ENCODE results near the gene GSTK1.

GSTK1 gene

DNA sequence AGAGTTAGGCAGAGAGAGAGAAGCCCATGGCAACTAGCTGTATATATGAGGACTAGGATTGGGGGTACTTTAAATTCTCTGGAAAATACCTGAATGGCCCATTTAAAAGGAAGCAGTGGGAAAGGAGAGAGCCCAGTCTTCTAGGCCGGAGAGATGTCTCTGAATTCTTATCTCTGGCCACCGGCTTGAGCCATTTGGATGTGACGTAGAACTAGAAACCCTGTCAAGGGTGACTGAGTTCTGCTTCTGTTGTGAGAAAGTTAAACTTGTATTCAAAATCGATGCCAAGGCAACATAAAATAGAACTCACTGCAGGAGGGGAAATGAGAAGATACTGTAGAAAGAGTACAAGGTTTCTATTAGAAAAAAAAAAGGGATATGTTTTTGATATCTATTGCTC lies 6.3 kb upstream of the GSTK1 start:
- TF ChIP-seq GABPA (IDR thresholded peaks at IDR 0.05; ENCODE audit: low read depth) (no peak), POLR2AphosphoS5 (IDR thresholded peaks at IDR 0.05; ENCODE audit: low read depth) (no peak), SPI1 (IDR thresholded peaks at IDR 0.05; ENCODE audit: borderline replicate concordance, low read depth) (no peak)
- TF ChIP-seq, protein P1, sequence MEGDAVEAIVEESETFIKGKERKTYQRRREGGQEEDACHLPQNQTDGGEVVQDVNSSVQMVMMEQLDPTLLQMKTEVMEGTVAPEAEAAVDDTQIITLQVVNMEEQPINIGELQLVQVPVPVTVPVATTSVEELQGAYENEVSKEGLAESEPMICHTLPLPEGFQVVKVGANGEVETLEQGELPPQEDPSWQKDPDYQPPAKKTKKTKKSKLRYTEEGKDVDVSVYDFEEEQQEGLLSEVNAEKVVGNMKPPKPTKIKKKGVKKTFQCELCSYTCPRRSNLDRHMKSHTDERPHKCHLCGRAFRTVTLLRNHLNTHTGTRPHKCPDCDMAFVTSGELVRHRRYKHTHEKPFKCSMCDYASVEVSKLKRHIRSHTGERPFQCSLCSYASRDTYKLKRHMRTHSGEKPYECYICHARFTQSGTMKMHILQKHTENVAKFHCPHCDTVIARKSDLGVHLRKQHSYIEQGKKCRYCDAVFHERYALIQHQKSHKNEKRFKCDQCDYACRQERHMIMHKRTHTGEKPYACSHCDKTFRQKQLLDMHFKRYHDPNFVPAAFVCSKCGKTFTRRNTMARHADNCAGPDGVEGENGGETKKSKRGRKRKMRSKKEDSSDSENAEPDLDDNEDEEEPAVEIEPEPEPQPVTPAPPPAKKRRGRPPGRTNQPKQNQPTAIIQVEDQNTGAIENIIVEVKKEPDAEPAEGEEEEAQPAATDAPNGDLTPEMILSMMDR (IDR thresholded peaks at IDR 0.05; ENCODE audit: insufficient read depth, low read length), result no peak
- TF ChIP-seq, protein P2, sequence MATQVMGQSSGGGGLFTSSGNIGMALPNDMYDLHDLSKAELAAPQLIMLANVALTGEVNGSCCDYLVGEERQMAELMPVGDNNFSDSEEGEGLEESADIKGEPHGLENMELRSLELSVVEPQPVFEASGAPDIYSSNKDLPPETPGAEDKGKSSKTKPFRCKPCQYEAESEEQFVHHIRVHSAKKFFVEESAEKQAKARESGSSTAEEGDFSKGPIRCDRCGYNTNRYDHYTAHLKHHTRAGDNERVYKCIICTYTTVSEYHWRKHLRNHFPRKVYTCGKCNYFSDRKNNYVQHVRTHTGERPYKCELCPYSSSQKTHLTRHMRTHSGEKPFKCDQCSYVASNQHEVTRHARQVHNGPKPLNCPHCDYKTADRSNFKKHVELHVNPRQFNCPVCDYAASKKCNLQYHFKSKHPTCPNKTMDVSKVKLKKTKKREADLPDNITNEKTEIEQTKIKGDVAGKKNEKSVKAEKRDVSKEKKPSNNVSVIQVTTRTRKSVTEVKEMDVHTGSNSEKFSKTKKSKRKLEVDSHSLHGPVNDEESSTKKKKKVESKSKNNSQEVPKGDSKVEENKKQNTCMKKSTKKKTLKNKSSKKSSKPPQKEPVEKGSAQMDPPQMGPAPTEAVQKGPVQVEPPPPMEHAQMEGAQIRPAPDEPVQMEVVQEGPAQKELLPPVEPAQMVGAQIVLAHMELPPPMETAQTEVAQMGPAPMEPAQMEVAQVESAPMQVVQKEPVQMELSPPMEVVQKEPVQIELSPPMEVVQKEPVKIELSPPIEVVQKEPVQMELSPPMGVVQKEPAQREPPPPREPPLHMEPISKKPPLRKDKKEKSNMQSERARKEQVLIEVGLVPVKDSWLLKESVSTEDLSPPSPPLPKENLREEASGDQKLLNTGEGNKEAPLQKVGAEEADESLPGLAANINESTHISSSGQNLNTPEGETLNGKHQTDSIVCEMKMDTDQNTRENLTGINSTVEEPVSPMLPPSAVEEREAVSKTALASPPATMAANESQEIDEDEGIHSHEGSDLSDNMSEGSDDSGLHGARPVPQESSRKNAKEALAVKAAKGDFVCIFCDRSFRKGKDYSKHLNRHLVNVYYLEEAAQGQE (IDR thresholded peaks at IDR 0.05; ENCODE audit: insufficient replicate concordance, low read depth), result no peak
- Histone ChIP-seq H3K27ac (replicated peaks) (no peak overlapping the region), H3K27me3 (ENCODE audit: insufficient read depth, poor library complexity, severe bottlenecking) (no peaks in the 10 kb centered on the region), H3K4me3 (replicated peaks; ENCODE audit: insufficient read depth, low read length) (no peak overlapping the region)
- no peak for DNase-seq (ENCODE audit: low read depth in 1 of 2, low spot score in 1 of 2)

DNA sequence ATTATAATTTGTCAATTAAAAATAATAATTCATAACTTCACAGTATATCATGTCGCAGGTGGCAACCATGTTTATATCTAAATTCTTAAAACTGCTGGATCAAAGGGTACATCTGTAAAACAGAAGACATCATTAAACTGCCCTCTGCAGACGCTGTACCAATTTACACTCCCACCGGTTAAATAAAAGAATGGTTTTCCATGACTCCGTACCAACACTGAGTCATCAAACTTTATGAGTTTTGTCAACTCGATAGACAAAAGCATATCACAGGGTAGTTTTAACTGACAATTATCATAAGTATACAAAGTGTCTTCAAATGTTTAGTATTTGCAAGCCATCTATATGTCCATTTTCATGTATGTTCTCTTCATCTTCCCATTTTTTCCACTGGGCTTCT lies 5.7 kb upstream of the GSTK1 start:
- DNase-seq (ENCODE audit: low read depth in 1 of 2, low spot score in 1 of 2), result no peak
- H3K27me3 ChIP-seq (ENCODE audit: insufficient read depth, poor library complexity, severe bottlenecking), result no peaks in the 10 kb centered on the region
- TF ChIP-seq, protein P2 (IDR thresholded peaks at IDR 0.05; ENCODE audit: insufficient replicate concordance, low read depth), result no peak
- no peak for TF ChIP-seq GABPA (IDR thresholded peaks at IDR 0.05; ENCODE audit: low read depth)
- TF ChIP-seq, protein P1 (IDR thresholded peaks at IDR 0.05; ENCODE audit: insufficient read depth, low read length), result no peak
- TF ChIP-seq POLR2AphosphoS5 (IDR thresholded peaks at IDR 0.05; ENCODE audit: low read depth), result no peak
- TF ChIP-seq SPI1 (IDR thresholded peaks at IDR 0.05; ENCODE audit: borderline replicate concordance, low read depth), result no peak
- no peak overlapping the region for H3K4me3 ChIP-seq (replicated peaks; ENCODE audit: insufficient read depth, low read length)
- H3K27ac ChIP-seq (replicated peaks), result no peak overlapping the region

DNA sequence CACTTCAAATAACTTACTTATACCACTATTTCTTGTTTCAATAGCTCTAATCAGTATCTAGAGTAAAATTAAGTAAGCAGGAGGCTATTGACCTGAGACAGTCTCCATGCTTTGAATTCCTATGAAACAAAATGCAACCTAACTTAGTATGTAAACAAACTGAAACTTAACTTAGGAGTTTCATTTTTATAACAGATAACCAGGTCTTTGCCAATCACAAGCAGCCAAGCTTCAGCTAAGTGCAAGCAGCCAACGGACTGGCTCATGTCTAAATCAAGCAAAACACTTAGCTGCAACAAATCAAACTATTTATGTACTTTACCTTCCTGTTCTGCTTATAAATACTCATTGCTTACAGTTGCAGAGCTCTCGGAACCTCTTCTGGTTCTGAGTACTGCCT lies 4.4 kb upstream of the GSTK1 start:
- Histone ChIP-seq H3K27ac (replicated peaks) (no peak overlapping the region), H3K27me3 (ENCODE audit: insufficient read depth, poor library complexity, severe bottlenecking) (no peaks in the 10 kb centered on the region), H3K4me3 (replicated peaks; ENCODE audit: insufficient read depth, low read length) (no peak overlapping the region)
- TF ChIP-seq, protein P1 (IDR thresholded peaks at IDR 0.05; ENCODE audit: insufficient read depth, low read length), result no peak
- TF ChIP-seq, protein P2 (IDR thresholded peaks at IDR 0.05; ENCODE audit: insufficient replicate concordance, low read depth), result no peak
- TF ChIP-seq GABPA (IDR thresholded peaks at IDR 0.05; ENCODE audit: low read depth) (no peak), SPI1 (IDR thresholded peaks at IDR 0.05; ENCODE audit: borderline replicate concordance, low read depth) (no peak), POLR2AphosphoS5 (IDR thresholded peaks at IDR 0.05; ENCODE audit: low read depth) (no peak)
- DNase-seq (ENCODE audit: low read depth in 1 of 2, low spot score in 1 of 2), result no peak
